DMS 273 (cell line): ENCODE results near the gene PLCH2.

Experiments used
- DNase-seq: peaks from one replicate; lab custom pipeline; 2025; ENCODE audit not compliant: unreplicated experiment; lab: John Stamatoyannopoulos, UW

PLCH2 gene, protein sequence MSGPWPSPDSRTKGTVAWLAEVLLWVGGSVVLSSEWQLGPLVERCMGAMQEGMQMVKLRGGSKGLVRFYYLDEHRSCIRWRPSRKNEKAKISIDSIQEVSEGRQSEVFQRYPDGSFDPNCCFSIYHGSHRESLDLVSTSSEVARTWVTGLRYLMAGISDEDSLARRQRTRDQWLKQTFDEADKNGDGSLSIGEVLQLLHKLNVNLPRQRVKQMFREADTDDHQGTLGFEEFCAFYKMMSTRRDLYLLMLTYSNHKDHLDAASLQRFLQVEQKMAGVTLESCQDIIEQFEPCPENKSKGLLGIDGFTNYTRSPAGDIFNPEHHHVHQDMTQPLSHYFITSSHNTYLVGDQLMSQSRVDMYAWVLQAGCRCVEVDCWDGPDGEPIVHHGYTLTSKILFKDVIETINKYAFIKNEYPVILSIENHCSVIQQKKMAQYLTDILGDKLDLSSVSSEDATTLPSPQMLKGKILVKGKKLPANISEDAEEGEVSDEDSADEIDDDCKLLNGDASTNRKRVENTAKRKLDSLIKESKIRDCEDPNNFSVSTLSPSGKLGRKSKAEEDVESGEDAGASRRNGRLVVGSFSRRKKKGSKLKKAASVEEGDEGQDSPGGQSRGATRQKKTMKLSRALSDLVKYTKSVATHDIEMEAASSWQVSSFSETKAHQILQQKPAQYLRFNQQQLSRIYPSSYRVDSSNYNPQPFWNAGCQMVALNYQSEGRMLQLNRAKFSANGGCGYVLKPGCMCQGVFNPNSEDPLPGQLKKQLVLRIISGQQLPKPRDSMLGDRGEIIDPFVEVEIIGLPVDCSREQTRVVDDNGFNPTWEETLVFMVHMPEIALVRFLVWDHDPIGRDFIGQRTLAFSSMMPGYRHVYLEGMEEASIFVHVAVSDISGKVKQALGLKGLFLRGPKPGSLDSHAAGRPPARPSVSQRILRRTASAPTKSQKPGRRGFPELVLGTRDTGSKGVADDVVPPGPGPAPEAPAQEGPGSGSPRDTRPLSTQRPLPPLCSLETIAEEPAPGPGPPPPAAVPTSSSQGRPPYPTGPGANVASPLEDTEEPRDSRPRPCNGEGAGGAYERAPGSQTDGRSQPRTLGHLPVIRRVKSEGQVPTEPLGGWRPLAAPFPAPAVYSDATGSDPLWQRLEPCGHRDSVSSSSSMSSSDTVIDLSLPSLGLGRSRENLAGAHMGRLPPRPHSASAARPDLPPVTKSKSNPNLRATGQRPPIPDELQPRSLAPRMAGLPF (N-terminal part only)

DNA sequence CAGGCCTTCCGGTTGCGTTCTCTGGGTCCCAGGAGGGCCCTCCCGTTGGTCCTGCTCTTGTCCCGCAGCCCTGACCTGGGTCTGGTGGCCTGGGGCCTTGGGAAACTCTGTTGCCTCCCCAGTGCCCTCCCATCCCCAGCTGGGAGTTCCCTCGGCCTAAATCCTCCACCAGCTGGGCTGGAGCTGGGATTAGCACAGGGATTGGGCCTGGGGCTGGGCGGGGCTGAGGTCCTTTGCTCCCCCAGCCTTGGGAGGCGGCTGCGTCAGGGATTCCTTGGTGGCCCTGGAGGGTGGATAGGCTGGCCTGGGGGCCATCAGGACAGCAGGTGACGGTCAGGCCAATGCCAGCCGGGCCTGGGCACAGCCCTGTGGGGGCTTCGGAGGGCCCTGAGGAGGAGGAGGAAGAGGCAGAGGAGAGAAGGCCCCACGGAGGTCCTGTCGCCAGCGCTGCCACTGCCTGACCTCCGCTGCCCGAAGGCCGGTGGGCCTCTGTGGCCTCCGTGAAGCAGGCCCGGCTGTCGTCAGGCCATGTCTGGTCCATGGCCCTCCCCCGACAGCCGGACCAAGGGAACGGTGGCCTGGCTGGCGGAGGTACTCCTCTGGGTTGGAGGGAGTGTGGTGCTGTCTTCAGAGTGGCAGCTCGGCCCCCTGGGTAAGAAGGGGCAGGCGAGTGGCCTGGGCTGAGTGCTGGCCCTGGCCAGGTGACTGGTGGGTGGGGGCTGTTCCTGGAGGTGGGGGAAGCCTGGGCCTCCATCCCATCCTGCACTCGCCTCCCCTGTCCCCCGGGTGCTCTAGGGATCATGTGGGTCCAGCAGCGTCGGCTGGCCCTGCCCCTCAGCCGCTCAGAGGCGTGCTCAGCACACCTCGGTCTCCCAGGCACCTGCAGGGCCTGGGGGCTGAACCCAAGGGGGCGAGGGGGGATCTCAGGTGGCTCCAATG, at the start of gene PLCH2:
Gene PLCH2, plus strand, starts transcription at position 229 of the 939 bp plus-strand sequence. Its CDS starts 300 bp downstream, at position 529.
- DNase-seq: peak; percentile 55

GRCh38 chr1:2426540-2426939, 49.5 kb upstream of the PLCH2 start:
- DNase-seq: no peak

DNA sequence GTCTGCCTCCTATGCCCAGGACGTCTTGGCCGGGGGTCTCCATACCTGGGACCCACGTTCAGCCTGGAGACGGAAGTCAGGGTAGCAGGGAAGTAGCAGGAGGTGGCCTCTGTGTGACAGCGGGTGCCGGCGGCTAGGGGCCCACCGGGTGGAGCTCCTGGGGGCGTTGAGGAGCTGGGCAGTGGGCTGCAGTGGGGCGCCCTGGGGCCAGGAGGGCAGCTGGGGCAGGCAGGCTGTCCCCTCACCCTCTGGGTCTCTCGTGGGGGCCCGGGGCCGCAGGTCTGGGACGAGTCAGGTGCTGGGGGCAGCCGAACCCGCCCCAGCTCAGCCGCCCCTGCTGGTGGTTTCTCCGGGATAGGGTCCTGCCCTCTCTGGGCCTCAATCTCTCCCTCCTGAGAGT, 49.0 kb upstream of the PLCH2 start:
- DNase-seq: no peak

- no peak for DNase-seq
Observed at GRCh38 chr1:2427976-2428375, 48.1 kb upstream of the PLCH2 start.

- DNase-seq: peak; percentile 36
Observed at GRCh38 chr1:2428490-2428889, 47.6 kb upstream of the PLCH2 start.

DNA sequence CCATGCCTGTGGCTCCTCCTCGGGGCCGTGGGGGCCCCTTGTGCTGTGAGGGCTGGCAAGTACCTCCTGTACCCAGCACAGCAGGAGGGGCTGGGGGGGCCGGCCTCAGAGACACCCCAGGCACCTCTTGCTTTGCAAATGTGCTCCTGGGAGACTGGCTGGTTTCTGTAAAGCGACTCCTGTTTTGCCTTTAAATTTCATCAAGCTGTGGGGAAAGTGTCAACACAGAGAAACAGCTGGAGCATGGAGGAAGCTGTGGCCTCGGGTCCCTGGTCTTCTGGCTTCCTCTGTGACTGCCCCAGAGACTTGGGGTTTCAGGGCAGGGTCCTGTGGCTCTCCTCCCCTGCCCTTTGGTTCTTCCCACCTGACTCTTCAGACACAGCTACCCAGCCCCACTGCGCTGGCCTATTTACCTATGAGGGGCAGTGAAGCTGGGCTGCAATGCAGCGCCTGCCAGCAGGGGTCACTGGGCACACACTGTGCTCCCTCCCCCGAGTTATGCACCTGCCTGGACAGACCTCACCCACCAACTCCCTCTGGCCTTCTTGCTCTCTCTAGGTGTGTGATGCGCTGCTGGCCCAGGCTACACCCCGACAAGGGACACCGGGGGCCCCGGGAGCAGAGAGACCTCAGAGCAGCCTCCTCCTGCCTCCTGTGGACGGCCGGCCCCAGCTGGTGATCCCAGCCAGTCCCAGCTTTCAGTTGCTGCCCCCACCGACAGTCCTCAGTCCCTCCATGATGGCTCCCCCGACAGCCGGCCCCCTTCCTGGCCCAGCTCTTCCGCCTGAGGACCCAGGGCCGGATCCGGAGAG, 46.1 kb upstream of the PLCH2 start:
- peak; percentile 54 for DNase-seq

- no peak for DNase-seq
Observed at GRCh38 chr1:2430592-2430973, 45.5 kb upstream of the PLCH2 start.

- no peak for DNase-seq
Observed at GRCh38 chr1:2431103-2431502, 45.0 kb upstream of the PLCH2 start.

DNA sequence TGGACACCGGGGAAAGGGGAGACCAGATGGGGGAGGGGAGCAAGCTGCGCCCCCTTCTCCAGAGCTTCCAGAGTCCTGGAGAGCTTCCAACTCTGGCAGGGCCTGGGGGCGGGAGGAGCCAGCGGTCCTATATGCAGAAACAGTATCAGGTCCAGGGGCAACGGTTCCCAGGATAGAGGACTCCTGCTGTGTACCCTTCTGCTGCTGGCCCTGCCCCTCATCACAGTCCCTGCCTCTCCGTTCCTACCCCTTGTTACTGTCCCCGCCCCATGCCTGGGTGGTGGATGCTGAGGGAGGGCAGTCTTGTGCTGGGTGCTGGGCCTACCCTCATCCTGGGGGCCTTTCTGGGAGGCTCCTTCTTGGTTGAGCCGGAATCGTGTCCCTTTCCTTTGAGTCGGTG, 44.6 kb upstream of the PLCH2 start:
- peak; percentile 88 for DNase-seq

- DNase-seq: peak; percentile 56
Observed at GRCh38 chr1:2432441-2432844, 43.6 kb upstream of the PLCH2 start.

DNA sequence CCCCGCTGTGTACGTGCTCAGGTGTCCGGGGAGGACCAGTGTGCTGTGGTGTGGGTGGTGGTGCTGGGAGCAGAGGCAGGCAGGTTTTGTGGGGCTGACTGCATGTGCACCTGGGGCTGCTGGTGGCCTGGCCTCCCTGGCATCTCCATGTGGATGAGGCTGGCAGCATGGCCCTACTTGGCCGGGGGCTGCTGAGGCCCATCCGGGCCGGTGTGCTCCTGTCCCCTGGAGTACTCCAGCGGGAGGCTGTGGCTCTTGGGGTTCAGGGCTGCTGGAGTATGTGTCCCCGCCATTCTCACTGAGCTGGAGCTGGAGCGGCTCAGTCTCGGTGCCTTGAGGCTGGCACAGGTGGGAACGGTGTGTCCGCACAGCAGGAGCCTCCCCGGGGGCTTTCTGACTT, 42.9 kb upstream of the PLCH2 start:
- DNase-seq: no peak

DNA sequence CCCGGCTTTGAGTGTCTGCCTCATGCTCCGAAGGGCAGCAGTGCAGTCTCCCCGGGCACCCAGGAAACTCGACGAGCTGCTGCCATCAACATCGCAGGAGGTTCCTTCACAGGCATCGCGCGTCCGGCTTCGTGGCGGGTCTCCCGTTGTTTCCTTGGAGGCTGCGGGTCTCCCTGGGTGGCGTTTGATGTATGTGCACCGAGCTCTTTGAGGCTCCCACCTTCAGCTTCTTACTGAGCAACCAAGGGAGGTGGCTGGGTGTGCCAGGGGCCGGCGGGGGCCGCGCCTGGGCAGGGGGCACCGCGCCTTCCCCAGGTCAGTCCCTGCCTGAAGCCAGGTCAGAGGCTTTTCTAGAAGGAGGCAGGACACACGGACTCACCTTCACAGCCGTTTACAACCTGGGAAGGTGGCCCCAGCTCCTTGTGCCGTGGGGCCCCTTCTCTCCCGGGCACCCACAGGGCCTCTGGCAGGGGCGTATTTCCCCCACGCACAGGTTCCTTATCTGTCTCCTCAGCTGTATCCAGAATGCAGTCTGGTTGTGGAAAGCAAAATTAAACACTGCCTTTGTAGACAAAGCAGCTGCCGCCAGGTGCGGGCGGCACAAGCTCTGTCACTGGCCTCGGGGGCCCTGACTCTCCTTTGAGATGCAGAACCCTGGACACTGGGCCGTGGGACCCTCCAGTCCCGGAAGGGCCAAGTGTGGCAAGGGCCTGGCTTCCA, 42.0 kb upstream of the PLCH2 start:
- DNase-seq: no peak

DNA sequence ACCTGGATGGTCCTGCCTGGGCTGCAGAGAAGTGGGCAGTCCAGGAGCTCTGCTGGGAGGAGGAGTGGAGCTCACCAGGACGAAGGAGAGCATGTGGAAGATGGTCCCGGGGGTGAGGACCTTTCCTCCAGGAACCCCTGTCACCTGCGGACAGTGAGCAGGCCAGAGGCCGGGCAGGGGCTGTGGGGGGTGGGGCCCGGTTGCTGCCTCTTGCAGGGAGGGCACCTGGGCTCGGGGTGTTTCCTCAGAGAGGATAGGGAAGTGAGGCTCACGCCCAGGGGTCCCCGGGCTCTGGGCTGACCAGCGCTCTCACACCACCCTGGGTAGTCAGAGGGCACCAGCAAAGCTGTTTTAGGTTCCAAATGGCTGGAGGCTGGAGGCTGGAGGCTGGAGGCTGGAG, 41.0 kb upstream of the PLCH2 start:
- no peak for DNase-seq

GRCh38 chr1:2435746-2436355, 40.2 kb upstream of the PLCH2 start:
- DNase-seq: no peak

GRCh38 chr1:2436876-2437275, 39.2 kb upstream of the PLCH2 start:
- DNase-seq: no peak

DNA sequence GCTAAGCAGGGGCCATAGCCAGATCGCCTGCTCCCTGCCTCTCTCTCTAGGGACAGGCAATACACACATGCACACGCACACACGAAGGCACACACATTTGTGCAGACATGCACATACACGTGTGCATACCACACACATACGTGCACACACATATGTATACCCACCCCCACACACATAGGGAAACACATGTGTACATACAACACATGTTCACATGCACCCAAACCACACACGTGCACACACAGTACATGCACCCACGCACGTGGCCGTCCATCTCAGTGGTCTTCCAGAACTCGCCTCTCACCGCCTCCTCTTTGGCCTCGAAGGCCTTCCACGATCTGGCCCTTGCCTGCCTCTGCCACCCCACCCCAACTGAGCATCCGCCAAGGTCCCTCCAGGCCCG, 38.5 kb upstream of the PLCH2 start:
- DNase-seq: no peak

DNA sequence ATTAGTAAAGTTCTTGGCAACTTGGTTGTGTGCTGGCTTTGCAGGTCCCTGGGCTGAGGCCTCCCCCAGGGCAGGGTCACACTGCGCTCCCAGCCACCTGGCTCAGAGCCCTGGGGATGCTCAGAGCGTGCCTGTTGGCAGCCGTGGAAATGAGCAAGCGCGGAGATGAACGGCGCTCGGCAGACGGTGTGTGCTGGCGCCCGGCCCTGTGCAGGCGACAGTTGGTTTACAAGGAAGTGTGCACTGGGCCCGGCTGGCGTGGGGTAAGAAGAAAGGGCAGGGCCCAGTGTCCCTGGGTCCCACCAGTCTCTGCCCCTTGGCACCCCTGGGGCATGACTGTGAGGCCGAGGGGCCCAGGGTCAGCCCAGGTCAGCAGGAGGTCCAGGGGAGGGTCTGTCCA, 38.1 kb upstream of the PLCH2 start:
- peak; percentile 86 for DNase-seq

GRCh38 chr1:2438641-2439040, 37.4 kb upstream of the PLCH2 start:
- DNase-seq: no peak
